Measurements from ENCODE around the gene DLG3.

The DLG3 gene

DNA sequence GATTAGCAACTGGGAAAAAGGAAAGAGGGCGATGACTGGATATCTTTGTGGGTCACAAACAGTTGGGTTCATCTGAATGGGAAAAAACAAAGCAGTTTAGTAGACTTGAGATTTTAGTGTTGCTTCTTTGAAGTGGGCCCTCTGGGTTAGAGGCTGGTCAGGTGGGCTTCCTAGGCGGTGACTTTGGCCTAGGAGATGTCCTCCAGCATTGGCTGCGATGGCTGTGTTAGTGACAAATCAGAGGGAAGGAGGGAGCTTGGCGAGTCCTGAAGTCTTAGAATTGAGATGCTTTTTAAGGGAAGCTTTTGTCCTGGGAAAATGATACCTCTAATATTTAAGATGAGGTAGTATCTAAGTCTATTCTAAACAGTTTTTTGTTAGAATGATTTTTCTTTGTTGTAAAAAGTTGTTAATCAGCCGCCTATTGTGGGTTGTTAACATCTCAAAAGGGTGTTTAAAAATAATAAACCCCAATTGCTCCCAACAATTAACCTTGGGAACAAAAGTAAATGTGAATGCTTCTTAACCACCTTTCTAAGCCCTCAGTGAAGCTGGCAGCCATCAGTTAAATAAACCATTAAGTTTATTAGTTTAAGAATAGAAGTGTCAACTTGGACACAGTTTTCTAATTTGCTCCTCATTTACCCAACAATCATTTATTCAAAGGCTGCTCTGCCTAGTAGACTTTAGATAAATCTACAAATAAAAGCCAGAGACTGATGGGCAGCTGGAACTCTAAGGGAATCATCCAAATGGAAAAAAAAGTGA lies 31.7 kb downstream of the DLG3 start:
- no peak overlapping the region for H3K4me3 ChIP-seq (ENCODE audit: low read depth, low read length)
- DNase-seq (ENCODE audit: low read depth): no peak
- TF ChIP-seq, protein P1, sequence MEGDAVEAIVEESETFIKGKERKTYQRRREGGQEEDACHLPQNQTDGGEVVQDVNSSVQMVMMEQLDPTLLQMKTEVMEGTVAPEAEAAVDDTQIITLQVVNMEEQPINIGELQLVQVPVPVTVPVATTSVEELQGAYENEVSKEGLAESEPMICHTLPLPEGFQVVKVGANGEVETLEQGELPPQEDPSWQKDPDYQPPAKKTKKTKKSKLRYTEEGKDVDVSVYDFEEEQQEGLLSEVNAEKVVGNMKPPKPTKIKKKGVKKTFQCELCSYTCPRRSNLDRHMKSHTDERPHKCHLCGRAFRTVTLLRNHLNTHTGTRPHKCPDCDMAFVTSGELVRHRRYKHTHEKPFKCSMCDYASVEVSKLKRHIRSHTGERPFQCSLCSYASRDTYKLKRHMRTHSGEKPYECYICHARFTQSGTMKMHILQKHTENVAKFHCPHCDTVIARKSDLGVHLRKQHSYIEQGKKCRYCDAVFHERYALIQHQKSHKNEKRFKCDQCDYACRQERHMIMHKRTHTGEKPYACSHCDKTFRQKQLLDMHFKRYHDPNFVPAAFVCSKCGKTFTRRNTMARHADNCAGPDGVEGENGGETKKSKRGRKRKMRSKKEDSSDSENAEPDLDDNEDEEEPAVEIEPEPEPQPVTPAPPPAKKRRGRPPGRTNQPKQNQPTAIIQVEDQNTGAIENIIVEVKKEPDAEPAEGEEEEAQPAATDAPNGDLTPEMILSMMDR (conservative IDR thresholded peaks at IDR 0.05; ENCODE audit: low read depth, low read length): no peak

DNA sequence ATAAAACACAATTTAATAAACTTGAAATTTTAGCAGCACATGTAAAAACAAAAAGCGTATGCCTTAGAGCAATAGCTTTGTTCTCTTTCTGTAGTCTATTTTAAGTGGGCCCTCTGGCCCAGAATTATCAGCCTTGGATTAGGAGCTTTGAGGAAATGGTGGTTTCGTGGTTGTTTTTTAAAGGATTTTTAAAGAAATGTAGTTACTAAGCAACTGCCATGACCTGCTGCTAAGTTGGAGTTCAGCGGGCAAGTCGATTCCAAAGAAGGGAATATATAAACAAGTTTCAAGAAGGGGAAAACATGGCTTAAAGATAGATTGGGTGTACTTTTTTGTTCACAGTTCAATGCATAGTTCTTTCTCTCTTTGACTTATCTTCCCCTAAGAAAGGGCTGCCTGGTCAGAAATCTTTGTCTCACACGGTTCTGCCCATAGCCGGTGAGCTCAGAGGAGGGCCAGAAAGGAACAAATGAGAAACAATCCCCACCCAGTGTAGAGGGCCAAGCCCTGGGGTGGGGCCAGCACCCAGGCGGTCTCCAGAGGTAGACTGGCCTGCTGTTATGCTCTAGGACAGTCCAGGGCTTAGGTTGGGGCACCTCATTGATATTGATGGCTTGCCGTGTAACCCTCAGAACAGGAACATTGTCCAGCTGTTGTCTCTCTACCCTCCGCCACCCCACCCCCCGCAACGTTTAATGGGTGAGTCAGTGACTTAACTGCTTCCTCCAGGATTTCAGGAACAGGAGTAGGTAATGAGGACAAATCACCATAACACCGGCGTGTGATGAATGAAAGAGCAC lies 32.5 kb downstream of the DLG3 start:
- DNase-seq (ENCODE audit: low read depth): peak; percentile 58
- TF ChIP-seq, protein P1 (conservative IDR thresholded peaks at IDR 0.05; ENCODE audit: low read depth, low read length): no peak
- peak overlapping the region; percentile 24 for H3K4me3 ChIP-seq (ENCODE audit: low read depth, low read length)

DNA sequence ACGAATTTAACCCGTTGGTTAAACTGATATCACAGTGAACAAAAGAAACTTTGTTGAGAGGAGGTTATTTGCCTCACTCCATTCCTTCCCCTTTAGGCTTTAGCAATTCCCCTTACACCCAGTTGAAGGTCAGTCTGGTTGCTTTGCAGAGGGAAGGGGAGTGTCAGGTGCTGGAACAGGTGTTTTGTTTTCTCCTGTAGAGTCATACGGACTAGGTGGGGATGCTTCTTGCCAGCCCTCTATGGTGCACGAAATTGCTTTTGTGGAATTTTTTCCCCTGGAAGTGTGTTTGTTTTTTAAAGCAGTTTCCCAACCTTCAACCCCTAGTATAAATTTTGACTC lies 33.1 kb downstream of the DLG3 start:
- DNase-seq (ENCODE audit: low read depth): no peak
- TF ChIP-seq, protein P1 (conservative IDR thresholded peaks at IDR 0.05; ENCODE audit: low read depth, low read length): no peak
- no peak overlapping the region for H3K4me3 ChIP-seq (ENCODE audit: low read depth, low read length)

DNA sequence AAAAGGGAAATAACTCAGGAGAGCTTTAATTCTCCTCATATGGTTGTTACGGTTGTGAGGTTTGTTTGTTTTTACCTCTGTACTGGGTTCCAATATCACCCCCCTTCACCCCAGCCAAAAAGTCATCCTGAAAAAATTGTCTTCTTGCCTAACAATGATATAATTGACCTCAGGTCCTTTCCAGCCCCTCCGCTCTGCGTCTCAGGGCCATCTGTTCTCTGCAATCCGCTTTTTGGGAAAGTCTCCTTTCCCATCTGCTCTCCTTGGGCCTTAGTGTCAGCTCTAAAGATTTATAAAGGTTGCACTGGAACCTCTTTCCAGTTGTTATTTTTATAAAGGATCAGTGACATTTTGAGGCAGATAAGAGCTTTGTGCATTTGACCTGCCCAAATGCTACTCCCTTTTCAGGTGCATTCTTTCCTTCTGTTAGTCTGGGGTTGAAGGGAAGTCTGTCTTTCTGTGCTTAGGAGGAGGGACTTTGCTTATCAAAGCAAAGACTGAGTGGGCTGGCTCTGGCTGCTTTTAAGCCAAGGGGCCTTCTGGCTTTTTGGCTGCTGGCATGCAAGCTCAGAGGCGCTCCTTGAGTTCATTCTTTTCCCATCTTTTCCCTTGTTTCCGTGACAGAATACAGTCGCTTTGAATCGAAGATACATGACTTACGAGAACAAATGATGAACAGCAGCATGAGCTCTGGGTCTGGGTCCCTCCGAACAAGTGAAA lies 34.1 kb downstream of the DLG3 start:
- no peak overlapping the region for H3K4me3 ChIP-seq (ENCODE audit: low read depth, low read length)
- peak; percentile 2 for DNase-seq (ENCODE audit: low read depth)
- TF ChIP-seq, protein P1 (conservative IDR thresholded peaks at IDR 0.05; ENCODE audit: low read depth, low read length): no peak

DNA sequence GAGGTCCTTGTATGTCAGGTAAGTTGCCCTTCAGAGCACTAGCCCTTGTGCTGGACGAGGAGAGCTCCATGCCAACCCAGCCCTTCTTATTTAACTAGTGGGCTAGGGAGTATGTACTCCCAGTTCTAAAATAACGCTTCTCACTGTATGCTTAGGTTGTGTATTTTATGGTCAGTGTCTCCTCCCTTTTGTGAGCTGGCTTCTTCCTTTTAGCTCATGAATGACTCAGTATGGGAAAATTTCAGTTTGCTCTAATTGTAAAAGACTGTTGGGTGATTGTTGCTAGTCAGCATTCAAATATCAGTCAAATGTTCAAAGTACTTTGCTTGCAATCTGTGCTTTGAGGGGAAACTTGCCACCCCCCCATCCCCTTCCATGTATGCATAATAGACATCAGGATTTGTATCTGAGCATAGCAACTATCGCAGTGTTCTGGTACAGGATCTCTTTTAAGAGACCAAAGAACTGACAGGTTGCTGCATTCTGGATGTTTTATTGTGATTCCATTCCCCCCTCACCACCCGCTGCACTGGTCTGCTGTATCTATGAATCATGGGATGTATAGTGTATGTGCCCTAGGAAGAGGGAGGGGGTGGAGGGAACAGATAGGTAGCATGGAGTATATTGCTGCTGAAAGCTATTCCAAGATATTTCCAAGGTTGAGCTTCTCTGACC lies 34.7 kb downstream of the DLG3 start:
- no peak overlapping the region for H3K4me3 ChIP-seq (ENCODE audit: low read depth, low read length)
- peak; percentile 72 for DNase-seq (ENCODE audit: low read depth)

More for the DNA sequence above, 34.7 kb downstream of the DLG3 start:
- TF ChIP-seq, protein P1 (conservative IDR thresholded peaks at IDR 0.05; ENCODE audit: low read depth, low read length): no peak

Measured in choroid plexus epithelial cell (primary cell).